GM04504 (cell line): ENCODE measurements around the gene INKA2.

Experiments
- DNase-seq: peaks from one replicate; pipeline ENCODE4 v3.0.0-alpha.2; 2012; ENCODE audit warnings: low read depth

The INKA2 gene

GRCh38 chr1:111704240-111704639 is 35.0 kb downstream of the INKA2 start:
- DNase-seq = no peak

- DNase-seq = no peak
Observed at GRCh38 chr1:111702504-111703050, 36.6 kb downstream of the INKA2 start.

GRCh38 chr1:111699268-111699667 is 39.9 kb downstream of the INKA2 start:
- no peak for DNase-seq

- DNase-seq = no peak
Observed at GRCh38 chr1:111696330-111696729, 42.9 kb downstream of the INKA2 start.

GRCh38 chr1:111695801-111696200 is 43.4 kb downstream of the INKA2 start:
- no peak for DNase-seq

- no peak for DNase-seq
Observed at GRCh38 chr1:111691886-111692285, 47.3 kb downstream of the INKA2 start.

- peak; percentile 92 for DNase-seq
Observed at GRCh38 chr1:111690306-111690617, 48.9 kb downstream of the INKA2 start.
